ENCODE measurements around the gene ENOSF1.

DNA sequence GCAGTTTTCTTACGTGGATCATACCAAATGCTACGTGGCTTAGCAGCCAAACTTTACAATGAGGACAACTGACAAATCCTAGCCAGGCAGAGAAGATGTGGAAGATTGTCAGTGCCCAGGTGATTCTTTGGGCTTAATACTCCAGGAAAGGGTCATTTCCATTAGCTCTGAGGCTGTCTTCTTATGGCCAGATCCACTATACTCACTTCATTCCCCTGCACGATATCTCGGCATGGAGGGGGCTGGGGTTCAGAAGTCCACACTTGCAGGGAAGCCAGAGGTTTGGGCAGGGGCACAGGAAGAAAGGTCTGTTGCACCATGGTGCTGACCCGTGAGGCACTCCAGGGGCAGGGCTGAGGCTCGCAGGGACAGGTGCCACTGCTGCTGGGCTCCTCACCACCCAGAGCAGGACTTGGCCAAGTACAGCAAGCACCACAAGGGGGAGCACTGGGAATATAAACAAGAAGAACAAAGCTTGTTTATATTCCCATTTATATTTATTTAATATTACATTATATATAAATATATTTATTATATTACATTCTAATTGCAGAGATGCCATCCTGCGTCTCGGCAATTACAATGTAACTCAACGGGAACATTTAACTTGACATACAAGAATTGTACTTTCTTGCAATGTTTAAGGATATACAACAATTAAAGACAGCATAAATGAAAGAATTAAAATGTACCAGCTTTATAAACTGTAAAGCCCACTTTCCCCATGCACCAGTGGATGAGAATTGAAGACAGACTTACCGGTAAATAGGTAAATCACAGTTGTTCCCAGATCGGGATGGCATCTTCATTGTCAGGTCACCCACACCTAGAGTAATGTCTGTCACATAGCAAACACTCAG, 88.4 kb downstream of the ENOSF1 start:
- TF ChIP-seq, protein P1, sequence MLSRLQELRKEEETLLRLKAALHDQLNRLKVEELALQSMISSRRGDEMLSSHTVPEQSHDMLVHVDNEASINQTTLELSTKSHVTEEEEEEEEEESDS (CRISPR knock-in tag; IDR thresholded peaks at IDR 0.05; ENCODE audit: borderline replicate concordance), result no peak
- TF ChIP-seq RAD21 (CRISPR knock-in tag; IDR thresholded peaks at IDR 0.05), result 0 out of 2 replicates have a peak, but pooled peaks have one; percentile 30

Data from HepG2 (cell line).